SH-SY5Y (cell line): ENCODE measurements around the gene DCHS2.

ENCODE experiments used
- GATA2 ChIP-seq: IDR thresholded peaks from 2 replicates; pipeline ENCODE4 v1.6.1; 2011; ENCODE audit warnings: mild to moderate bottlenecking, low read depth, low read length
- GATA3 ChIP-seq: IDR thresholded peaks from 2 replicates; pipeline ENCODE4 v1.6.1; 2011; ENCODE audit warnings: low read depth, mild to moderate bottlenecking, low read length, moderate library complexity

DNA sequence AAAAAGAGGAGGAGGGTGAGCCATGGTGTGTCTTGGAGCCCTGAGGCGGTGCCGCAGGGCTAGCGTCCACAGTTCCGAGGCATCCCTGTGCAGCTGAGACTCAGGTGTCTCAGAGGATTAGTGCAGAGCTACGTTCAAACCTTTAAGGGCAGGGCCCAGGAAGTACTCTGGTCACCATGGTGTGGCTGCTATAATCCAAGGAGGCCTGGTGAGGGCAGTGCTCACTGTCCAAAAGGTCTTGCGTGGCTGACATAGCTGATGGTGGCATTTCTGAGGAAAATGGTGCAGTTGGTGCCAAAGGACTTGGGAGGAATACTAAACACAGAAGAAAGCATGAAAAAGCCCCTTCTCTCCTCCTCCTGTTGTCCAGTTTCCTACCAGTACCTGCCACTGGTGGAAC is 146.9 kb downstream of the DCHS2 start:
- TF ChIP-seq GATA3 (no peak), GATA2 (no peak)
